ENCODE data around the gene SLC2A10. TPM values are rescaled to one million over a fixed set of nuclear protein-coding genes. Genes with fewer than 3 reads are reported as not detected.

Gene SLC2A10
- total and polyA plus RNA-seq, 5 donors = 4.6 to 8.5 (median 7.4) TPM

- WGBS = 48% methylated on average over 9 of the region's 9 CpGs
- peak in 1 of 3 donors; percentile 62 for DNase-seq
- H3K27ac ChIP-seq (ENCODE audit: low read length) = no peak overlapping the region
- no peak overlapping the region for H3K4me3 ChIP-seq (ENCODE audit: low read length)
- no peaks in the 10 kb centered on the region for H3K9me3 ChIP-seq (ENCODE audit: control insufficient read depth, low read length)
- intact Hi-C loops (cut with DNase I) = no loop called here
- ATAC-seq = no peak
- H3K27me3 ChIP-seq (ENCODE audit: control insufficient read depth, insufficient read depth) = no peaks in the 10 kb centered on the region
- H3K4me1 ChIP-seq (ENCODE audit: control insufficient read depth, insufficient read depth, low read length) = no peaks in the 10 kb centered on the region
Measured at GRCh38 chr20:46773680-46774079, 64.2 kb downstream of the SLC2A10 start.

GRCh38 chr20:46774236-46774635 is 64.8 kb downstream of the SLC2A10 start:
- ATAC-seq = no peak
- H3K27ac ChIP-seq (ENCODE audit: low read length) = no peak overlapping the region
- H3K27me3 ChIP-seq (ENCODE audit: control insufficient read depth, insufficient read depth) = no peaks in the 10 kb centered on the region
- intact Hi-C loops (cut with DNase I) = no loop called here
- no peak overlapping the region for H3K4me3 ChIP-seq (ENCODE audit: low read length)
- 60% methylated on average over 2 of the region's 2 CpGs for WGBS
- no peak for DNase-seq
- no peaks in the 10 kb centered on the region for H3K9me3 ChIP-seq (ENCODE audit: control insufficient read depth, low read length)
- H3K4me1 ChIP-seq (ENCODE audit: control insufficient read depth, insufficient read depth, low read length) = no peaks in the 10 kb centered on the region

GRCh38 chr20:46774943-46775560 is 65.6 kb downstream of the SLC2A10 start:
- intact Hi-C loops (cut with DNase I) = no loop called here
- 85% methylated on average over 9 of the region's 9 CpGs for WGBS
- no peaks in the 10 kb centered on the region for H3K27me3 ChIP-seq (ENCODE audit: control insufficient read depth, insufficient read depth)

GRCh38 chr20:46775806-46776205 is 66.4 kb downstream of the SLC2A10 start:
- DNase-seq (no peak), ATAC-seq (no peak)
- intact Hi-C loops (cut with DNase I) = no loop called here
- WGBS = 94% methylated on average over 1 of the region's 1 CpG
- Histone ChIP-seq H3K9me3 (ENCODE audit: control insufficient read depth, low read length) (no peaks in the 10 kb centered on the region), H3K4me3 (ENCODE audit: low read length) (no peak overlapping the region), H3K4me1 (ENCODE audit: control insufficient read depth, insufficient read depth, low read length) (no peaks in the 10 kb centered on the region), H3K27me3 (ENCODE audit: control insufficient read depth, insufficient read depth) (no peaks in the 10 kb centered on the region), H3K27ac (ENCODE audit: low read length) (no peak overlapping the region)

More at GRCh38 chr20:46774943-46775560, 65.6 kb downstream of the SLC2A10 start:
- H3K4me3 ChIP-seq (ENCODE audit: low read length) = no peak overlapping the region
- no peak overlapping the region for H3K27ac ChIP-seq (ENCODE audit: low read length)
- no peaks in the 10 kb centered on the region for H3K4me1 ChIP-seq (ENCODE audit: control insufficient read depth, insufficient read depth, low read length)
- ATAC-seq = no peak
- no peak for DNase-seq
- no peaks in the 10 kb centered on the region for H3K9me3 ChIP-seq (ENCODE audit: control insufficient read depth, low read length)

GRCh38 chr20:46777331-46777730 is 67.9 kb downstream of the SLC2A10 start:
- WGBS = 70% methylated on average over 7 of the region's 7 CpGs
- Histone ChIP-seq H3K4me1 (ENCODE audit: control insufficient read depth, insufficient read depth, low read length) (no peaks in the 10 kb centered on the region), H3K9me3 (ENCODE audit: control insufficient read depth, low read length) (no peaks in the 10 kb centered on the region), H3K27me3 (ENCODE audit: control insufficient read depth, insufficient read depth) (no peaks in the 10 kb centered on the region), H3K4me3 (ENCODE audit: low read length) (no peak overlapping the region), H3K27ac (ENCODE audit: low read length) (no peak overlapping the region)
- ATAC-seq = no peak
- intact Hi-C loops (cut with DNase I) = no loop called here
- no peak for DNase-seq

GRCh38 chr20:46779831-46780230 is 70.4 kb downstream of the SLC2A10 start:
- no peak for ATAC-seq
- Histone ChIP-seq H3K27ac (ENCODE audit: low read length) (no peak overlapping the region), H3K9me3 (ENCODE audit: control insufficient read depth, low read length) (no peaks in the 10 kb centered on the region), H3K4me1 (ENCODE audit: control insufficient read depth, insufficient read depth, low read length) (no peaks in the 10 kb centered on the region), H3K4me3 (ENCODE audit: low read length) (no peak overlapping the region), H3K27me3 (ENCODE audit: control insufficient read depth, insufficient read depth) (no peaks in the 10 kb centered on the region)
- DNase-seq = no peak
- 74% methylated on average over 4 of the region's 4 CpGs for WGBS
- intact Hi-C loops (cut with DNase I) = no loop called here

- ATAC-seq (no peak), DNase-seq (no peak)
- H3K27me3 ChIP-seq (ENCODE audit: control insufficient read depth, insufficient read depth) = no peaks in the 10 kb centered on the region
- no peaks in the 10 kb centered on the region for H3K4me1 ChIP-seq (ENCODE audit: control insufficient read depth, insufficient read depth, low read length)
- whole genome bisulfite sequencing = 70% methylated on average over 15 of the region's 15 CpGs
- intact Hi-C loops (cut with DNase I) = no loop called here
- H3K4me3 ChIP-seq (ENCODE audit: low read length) = no peak overlapping the region
- no peak overlapping the region for H3K27ac ChIP-seq (ENCODE audit: low read length)
- no peaks in the 10 kb centered on the region for H3K9me3 ChIP-seq (ENCODE audit: control insufficient read depth, low read length)
Measured at GRCh38 chr20:46784436-46785127, 75.1 kb downstream of the SLC2A10 start.

Other genes with a start within 250 kb of the SLC2A10 start
- 1 to 10 TPM; 1.1 to 3.2 (median 1.6) TPM for gene ZNF334, start 196.1 kb upstream of the SLC2A10 start, total RNA-seq
- 1.1 TPM for gene ZNF334, start 196.1 kb upstream of the SLC2A10 start, polyA plus RNA-seq
- not detected for gene OCSTAMP, start 159.0 kb upstream of the SLC2A10 start, total RNA-seq
- gene OCSTAMP, start 159.0 kb upstream of the SLC2A10 start, polyA plus RNA-seq = not detected
- gene SLC13A3, start 58.2 kb upstream of the SLC2A10 start, total RNA-seq = 1 to 10 TPM in 1 of 4 donors, under 1 TPM in 3; 0.35 to 1.5 (median 0.51) TPM
- gene SLC13A3, start 58.2 kb upstream of the SLC2A10 start, polyA plus RNA-seq = 0.50 TPM
- gene TP53RK, start 20.2 kb upstream of the SLC2A10 start, total RNA-seq = 1 to 10 TPM; 8.5 to 9.9 (median 9.3) TPM
- gene TP53RK, start 20.2 kb upstream of the SLC2A10 start, polyA plus RNA-seq = 6.8 TPM
- 1 to 10 TPM; 1.6 to 3.7 (median 3.6) TPM for gene EYA2, start 185.2 kb downstream of the SLC2A10 start, total RNA-seq
- gene EYA2, start 185.2 kb downstream of the SLC2A10 start, polyA plus RNA-seq = 2.7 TPM